HEK293 (cell line): Measurements from ENCODE around the gene IFT122.
A peak's percentile ranks its signal among the peaks of the same experiment; 100 is the strongest.

Experiments used
- CTCF ChIA-PET: fragments of 350-600 bp; formaldehyde crosslinking; extraction: SDS; loops from one replicate; lab custom pipeline; 2021; ENCODE audit warnings: antibody characterized with exemption; lab: Yijun Ruan, JAX
- POLR2A ChIA-PET: fragments of 300-600 bp; formaldehyde crosslinking; extraction: SDS; loops from one replicate; lab custom pipeline; 2020; ENCODE audit warnings: antibody characterized with exemption, inconsistent platforms; lab: Yijun Ruan, JAX
- H3K27ac ChIP-seq: fragments of 200-500 bp; sonication (Bioruptor generic); 2 replicates; pipeline ENCODE4 v1.5.1; 2014; ENCODE audit warnings: low read depth, low read length, control low read depth, inconsistent platforms; ENCODE audit errors: extremely low read depth
- H3K36me3 ChIP-seq, 2 experiments: fragments of 200-500 bp in 1 of 2; sonication (Bioruptor generic) in 1 of 2; 1 replicate in 1 of 2; 2 replicates in 1 of 2; pipeline ENCODE4 v1.5.1; 2014 to 2017; ENCODE audit warnings: inconsistent platforms in 2 of 2, low read length in 2 of 2; ENCODE audit not compliant: control insufficient read depth in 2 of 2, insufficient read depth in 1 of 2
- H3K4me1 ChIP-seq: fragments of 200-500 bp; sonication (Bioruptor generic); 2 replicates; pipeline ENCODE4 v1.5.1; 2014; ENCODE audit warnings: mild to moderate bottlenecking, low read length, inconsistent platforms; ENCODE audit not compliant: control insufficient read depth, insufficient read depth
- H3K4me3 ChIP-seq: 2 replicates; pipeline ENCODE4 v1.5.1; 2011; ENCODE audit warnings: low read depth, mild to moderate bottlenecking, control low read depth, low read length, moderate library complexity
- H3K9me3 ChIP-seq: fragments of 200-500 bp; sonication (Bioruptor generic); 2 replicates; pipeline ENCODE4 v1.5.1; 2014; ENCODE audit warnings: low read depth, low read length, inconsistent platforms; ENCODE audit not compliant: control insufficient read depth, insufficient read depth
- GLI4 ChIP-seq: fragments of 450-650 bp; formaldehyde crosslinking; IDR thresholded peaks from 2 replicates; pipeline ENCODE4 v1.5.1; 2016; ENCODE audit warnings: missing biosample characterization, missing genetic modification characterization
- GLIS1 ChIP-seq: fragments of 450-650 bp; formaldehyde crosslinking; IDR thresholded peaks from 2 replicates; pipeline ENCODE4 v1.5.1; 2016; ENCODE audit warnings: missing biosample characterization, missing genetic modification characterization
- KLF8 ChIP-seq: fragments of 450-650 bp; formaldehyde crosslinking; IDR thresholded peaks from 2 replicates; pipeline ENCODE4 v1.5.1; 2016; ENCODE audit warnings: missing biosample characterization, missing genetic modification characterization
- KLF9 ChIP-seq: fragments of 450-650 bp; formaldehyde crosslinking; IDR thresholded peaks from 2 replicates; pipeline ENCODE4 v1.5.1; 2016; ENCODE audit warnings: missing biosample characterization, missing genetic modification characterization, low read depth
- MYNN ChIP-seq: fragments of 450-650 bp; formaldehyde crosslinking; IDR thresholded peaks from 2 replicates; pipeline ENCODE4 v1.5.1; 2016; ENCODE audit warnings: missing biosample characterization, missing genetic modification characterization, borderline replicate concordance
- SP3 ChIP-seq: fragments of 450-650 bp; formaldehyde crosslinking; IDR thresholded peaks from 2 replicates; pipeline ENCODE4 v1.5.1; 2016; ENCODE audit warnings: missing biosample characterization, missing genetic modification characterization
- TCF7L2 ChIP-seq: IDR thresholded peaks from 2 replicates; pipeline ENCODE4 v1.6.1; 2011; ENCODE audit warnings: low read depth, mild to moderate bottlenecking, inconsistent platforms, low read length, moderate library complexity, borderline replicate concordance
- ZBTB48 ChIP-seq: fragments of 450-650 bp; formaldehyde crosslinking; IDR thresholded peaks from 2 replicates; pipeline ENCODE4 v1.5.1; 2016; ENCODE audit warnings: missing biosample characterization, missing genetic modification characterization
- ZNF148 ChIP-seq: fragments of 450-650 bp; formaldehyde crosslinking; IDR thresholded peaks from 2 replicates; pipeline ENCODE4 v1.5.0; 2017; ENCODE audit warnings: missing biosample characterization, missing genetic modification characterization, borderline replicate concordance
- ZNF175 ChIP-seq: fragments of 450-650 bp; formaldehyde crosslinking; IDR thresholded peaks from 2 replicates; pipeline ENCODE4 v1.5.1; 2016; ENCODE audit warnings: missing biosample characterization, missing genetic modification characterization
- ZNF221 ChIP-seq: fragments of 450-650 bp; formaldehyde crosslinking; IDR thresholded peaks from 2 replicates; pipeline ENCODE4 v1.5.1; 2017; ENCODE audit warnings: missing biosample characterization, missing genetic modification characterization, borderline replicate concordance
- ZNF239 ChIP-seq: fragments of 450-650 bp; formaldehyde crosslinking; IDR thresholded peaks from 2 replicates; pipeline ENCODE4 v1.5.1; 2016; ENCODE audit warnings: missing biosample characterization, missing genetic modification characterization
- ZNF324 ChIP-seq: fragments of 450-650 bp; formaldehyde crosslinking; IDR thresholded peaks from 2 replicates; pipeline ENCODE4 v1.5.1; 2016; ENCODE audit warnings: missing biosample characterization, missing genetic modification characterization
- ZNF341 ChIP-seq: fragments of 450-650 bp; formaldehyde crosslinking; IDR thresholded peaks from 2 replicates; pipeline ENCODE4; 2016; ENCODE audit warnings: low read depth, missing biosample characterization, missing genetic modification characterization
- ZNF548 ChIP-seq: fragments of 450-650 bp; formaldehyde crosslinking; IDR thresholded peaks from 2 replicates; pipeline ENCODE4 v1.5.1; 2016; ENCODE audit warnings: missing biosample characterization, missing genetic modification characterization
- ZNF571 ChIP-seq: fragments of 450-650 bp; formaldehyde crosslinking; IDR thresholded peaks from 2 replicates; pipeline ENCODE4 v1.5.0; 2017; ENCODE audit warnings: missing biosample characterization, missing genetic modification characterization
- ZNF624 ChIP-seq: fragments of 450-650 bp; formaldehyde crosslinking; IDR thresholded peaks from 2 replicates; pipeline ENCODE4 v1.5.1; 2017; ENCODE audit warnings: missing biosample characterization, missing genetic modification characterization
- ZNF658 ChIP-seq: fragments of 450-650 bp; formaldehyde crosslinking; IDR thresholded peaks from 2 replicates; pipeline ENCODE4; 2016; ENCODE audit warnings: missing biosample characterization, missing genetic modification characterization
- ZNF747 ChIP-seq: fragments of 450-650 bp; formaldehyde crosslinking; IDR thresholded peaks from 2 replicates; pipeline ENCODE4 v1.5.1; 2016; ENCODE audit warnings: missing biosample characterization, missing genetic modification characterization
- TF ChIP-seq, protein P1 (sequence below): fragments of 450-650 bp; formaldehyde crosslinking; IDR thresholded peaks from 2 replicates; pipeline ENCODE4 v1.5.1; 2016; ENCODE audit warnings: missing biosample characterization, missing genetic modification characterization, borderline replicate concordance

Gene IFT122

GRCh38 chr3:129422897-129423296 lies 17.1 kb upstream of the IFT122 start:
- no peaks in the 10 kb centered on the region for H3K4me1 ChIP-seq
- no peak overlapping the region for H3K27ac ChIP-seq
- TF ChIP-seq ZNF175 (tag by site-specific recombination) = no peak
- TF ChIP-seq, protein P1, sequence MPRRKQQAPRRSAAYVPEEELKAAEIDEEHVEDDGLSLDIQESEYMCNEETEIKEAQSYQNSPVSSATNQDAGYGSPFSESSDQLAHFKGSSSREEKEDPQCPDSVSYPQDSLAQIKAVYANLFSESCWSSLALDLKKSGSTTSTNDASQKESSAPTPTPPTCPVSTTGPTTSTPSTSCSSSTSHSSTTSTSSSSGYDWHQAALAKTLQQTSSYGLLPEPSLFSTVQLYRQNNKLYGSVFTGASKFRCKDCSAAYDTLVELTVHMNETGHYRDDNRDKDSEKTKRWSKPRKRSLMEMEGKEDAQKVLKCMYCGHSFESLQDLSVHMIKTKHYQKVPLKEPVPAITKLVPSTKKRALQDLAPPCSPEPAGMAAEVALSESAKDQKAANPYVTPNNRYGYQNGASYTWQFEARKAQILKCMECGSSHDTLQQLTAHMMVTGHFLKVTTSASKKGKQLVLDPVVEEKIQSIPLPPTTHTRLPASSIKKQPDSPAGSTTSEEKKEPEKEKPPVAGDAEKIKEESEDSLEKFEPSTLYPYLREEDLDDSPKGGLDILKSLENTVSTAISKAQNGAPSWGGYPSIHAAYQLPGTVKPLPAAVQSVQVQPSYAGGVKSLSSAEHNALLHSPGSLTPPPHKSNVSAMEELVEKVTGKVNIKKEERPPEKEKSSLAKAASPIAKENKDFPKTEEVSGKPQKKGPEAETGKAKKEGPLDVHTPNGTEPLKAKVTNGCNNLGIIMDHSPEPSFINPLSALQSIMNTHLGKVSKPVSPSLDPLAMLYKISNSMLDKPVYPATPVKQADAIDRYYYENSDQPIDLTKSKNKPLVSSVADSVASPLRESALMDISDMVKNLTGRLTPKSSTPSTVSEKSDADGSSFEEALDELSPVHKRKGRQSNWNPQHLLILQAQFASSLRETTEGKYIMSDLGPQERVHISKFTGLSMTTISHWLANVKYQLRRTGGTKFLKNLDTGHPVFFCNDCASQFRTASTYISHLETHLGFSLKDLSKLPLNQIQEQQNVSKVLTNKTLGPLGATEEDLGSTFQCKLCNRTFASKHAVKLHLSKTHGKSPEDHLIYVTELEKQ (tag by site-specific recombination) = no peak
- TF ChIP-seq KLF8 (tag by site-specific recombination) = no peak
- no peak for TF ChIP-seq ZNF658 (tag by site-specific recombination)
- no peak for TF ChIP-seq ZNF239 (tag by site-specific recombination)
- TF ChIP-seq ZNF148 (tag by site-specific recombination) = no peak
- TF ChIP-seq TCF7L2 = no peak
- TF ChIP-seq ZNF324 = no peak
- no peak for TF ChIP-seq ZNF221
- TF ChIP-seq ZNF571 (tag by site-specific recombination) = no peak
- no peak for TF ChIP-seq ZNF624 (tag by site-specific recombination)
- TF ChIP-seq SP3 = no peak
- TF ChIP-seq ZNF548 (tag by site-specific recombination) = no peak
- TF ChIP-seq ZNF747 (tag by site-specific recombination) = no peak
- no peak for TF ChIP-seq MYNN (tag by site-specific recombination)
- no peak for TF ChIP-seq GLI4 (tag by site-specific recombination)
- TF ChIP-seq KLF9 (tag by site-specific recombination) = no peak
- ChIA-PET CTCF (no interaction called here), POLR2A (interaction anchor here (0.6 kb wide), 1 partner anchor 90 kb away, joined by 3 read pairs; no protein-coding TSS in a partner anchor)
- H3K36me3 ChIP-seq = no peaks in the 10 kb centered on the region
- H3K4me3 ChIP-seq = no peak overlapping the region
- no peaks in the 10 kb centered on the region for H3K9me3 ChIP-seq

GRCh38 chr3:129424185-129424841 lies 15.7 kb upstream of the IFT122 start:
- Histone ChIP-seq H3K36me3 (peaks cover 0 to 12% of the 10 kb centered on the region in 2 experiments; a peak in 1 of 3 replicates), H3K27ac (no peak overlapping the region), H3K9me3 (no peaks in the 10 kb centered on the region), H3K4me1 (no peaks in the 10 kb centered on the region), H3K4me3 (no peak overlapping the region)
- TF ChIP-seq GLIS1 (tag by site-specific recombination) (peak; percentile 23; the same call in 1 of the 2 replicates), ZNF341 (tag by site-specific recombination) (peak; percentile 69), ZBTB48 (no peak)
- POLR2A ChIA-PET = no interaction called here
- CTCF ChIA-PET = no interaction called here
